Hematopoietic multipotent progenitor cell treated with erythropoietin and hydrocortisone succinate and interleukin-3 and kit ligand, for 8 days (in vitro differentiated cells): ENCODE measurements around the gene MMUT.
"Not testable (repeated sequence)": the region's sequence is repeated elsewhere in the genome, so short reads cannot be mapped to it uniquely, and the experiment has no call there.

Experiments
- DNase-seq: peaks from one replicate; pipeline ENCODE4 v3.0.0-alpha.2; 2015

The MMUT gene

GRCh38 chr6:49462927-49463611 lies at the start of gene MMUT, which contains the start of gene CENPQ:
Gene MMUT (minus strand): TSS chr6:49463253. CDS start chr6:49459466, 3,787 bp downstream.
Gene CENPQ (plus strand): TSS chr6:49463370. CDS start chr6:49470177, 6,807 bp downstream.
- DNase-seq: peak; percentile 97

- no peak for DNase-seq
Measured at GRCh38 chr6:49509342-49509741, 46.3 kb upstream of the MMUT start.

GRCh38 chr6:49506569-49507111 lies 43.6 kb upstream of the MMUT start:
- DNase-seq: no peak

- no peak for DNase-seq
Measured at GRCh38 chr6:49504666-49505065, 41.6 kb upstream of the MMUT start.

DNA sequence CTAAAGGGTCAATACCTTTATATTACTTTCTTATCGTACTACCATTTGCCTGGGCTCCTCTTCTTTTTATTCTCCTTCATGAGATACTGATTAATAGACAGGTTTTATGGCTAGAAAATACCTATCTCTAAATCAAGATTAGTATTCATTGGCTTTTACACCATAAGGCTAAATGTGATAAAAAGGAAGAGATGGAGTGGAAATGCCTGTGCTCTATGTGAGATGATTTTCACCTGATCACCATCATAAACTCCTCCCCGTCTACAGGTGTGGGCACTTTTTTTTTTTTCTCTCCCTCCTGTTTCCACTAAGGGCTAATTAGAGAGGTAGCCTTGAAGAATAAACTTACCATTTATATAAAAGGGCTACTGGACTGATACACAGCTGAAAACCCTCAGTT lies 36.6 kb upstream of the MMUT start, which contains the start of gene GLYATL3:
Gene GLYATL3 (plus strand): TSS at position 301 of the 400 bp plus-strand sequence. CDS start 12,068 bp downstream, outside the sequence.
- DNase-seq: no peak

- DNase-seq: no peak
Measured at GRCh38 chr6:49499126-49499525, 36.1 kb upstream of the MMUT start.

GRCh38 chr6:49497304-49497703 lies 34.3 kb upstream of the MMUT start:
- DNase-seq: no peak

DNA sequence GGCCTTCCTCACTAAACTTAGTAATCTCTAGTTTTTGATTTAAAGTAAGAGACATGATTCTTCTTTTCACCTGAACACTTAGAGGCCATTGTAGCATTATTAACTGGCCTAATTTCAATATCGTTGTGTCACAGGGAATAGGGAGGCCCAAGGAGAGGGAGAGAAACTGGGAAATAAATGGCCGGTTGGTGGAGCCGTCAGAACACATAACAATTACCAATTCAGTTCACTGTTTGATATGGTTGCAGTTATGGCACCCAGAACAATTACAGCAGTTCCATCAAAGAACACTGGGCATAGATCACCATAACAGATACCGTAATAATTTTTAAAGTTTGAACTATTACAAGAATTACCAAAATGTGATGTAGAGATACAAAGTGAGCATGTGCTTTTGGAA lies 27.6 kb upstream of the MMUT start:
- DNase-seq: no peak

GRCh38 chr6:49483380-49483779 lies 20.3 kb upstream of the MMUT start:
- not testable (repeated sequence) for DNase-seq

GRCh38 chr6:49481846-49482245 lies 18.8 kb upstream of the MMUT start:
- not testable (repeated sequence) for DNase-seq

GRCh38 chr6:49479308-49479970 lies 16.4 kb upstream of the MMUT start:
- DNase-seq: no peak

DNA sequence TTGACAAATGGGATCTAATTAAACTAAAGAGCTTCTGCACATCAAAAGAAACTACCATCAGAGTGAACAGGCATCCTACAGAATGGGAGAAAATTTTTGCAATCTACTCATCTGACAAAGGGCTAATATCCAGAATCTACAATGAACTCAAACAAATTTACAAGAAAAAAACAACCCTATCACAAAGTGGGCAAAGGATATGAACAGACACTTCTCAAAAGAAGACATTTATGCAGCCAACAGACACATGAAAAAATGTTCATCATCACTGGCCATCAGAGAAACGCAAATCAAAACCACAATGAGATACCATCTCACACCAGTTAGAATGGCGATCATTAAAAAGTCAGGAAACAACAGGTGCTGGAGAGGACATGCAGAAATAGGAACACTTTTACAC lies 13.5 kb upstream of the MMUT start:
- not testable (repeated sequence) for DNase-seq

DNA sequence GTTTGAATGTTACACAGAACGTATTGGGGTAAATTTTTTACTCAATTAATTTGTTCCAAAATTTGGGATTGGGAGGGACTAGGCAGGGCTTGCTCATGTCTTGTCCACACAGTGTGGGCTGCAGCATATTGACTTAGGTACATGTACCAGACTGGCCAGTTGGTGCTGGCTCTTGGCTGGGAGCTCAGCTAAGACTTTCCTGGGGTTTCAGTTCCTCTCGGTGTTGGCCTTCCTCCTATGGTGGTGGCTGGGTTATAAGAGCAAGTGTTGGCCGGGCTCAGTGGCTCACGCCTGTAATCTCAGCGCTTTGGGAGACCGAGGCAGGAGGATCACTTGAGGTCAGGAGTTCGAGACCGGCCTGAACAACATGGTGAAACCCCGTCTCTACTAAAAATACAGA lies 5.0 kb upstream of the MMUT start:
- no peak for DNase-seq

- no peak for DNase-seq
Measured at GRCh38 chr6:49464691-49465090, 1.6 kb upstream of the MMUT start.

GRCh38 chr6:49463612-49463967 lies 537 bp upstream of the MMUT start:
- DNase-seq: no peak

GRCh38 chr6:49462599-49462926 lies 490 bp downstream of the MMUT start:
- peak; percentile 19 for DNase-seq

DNA sequence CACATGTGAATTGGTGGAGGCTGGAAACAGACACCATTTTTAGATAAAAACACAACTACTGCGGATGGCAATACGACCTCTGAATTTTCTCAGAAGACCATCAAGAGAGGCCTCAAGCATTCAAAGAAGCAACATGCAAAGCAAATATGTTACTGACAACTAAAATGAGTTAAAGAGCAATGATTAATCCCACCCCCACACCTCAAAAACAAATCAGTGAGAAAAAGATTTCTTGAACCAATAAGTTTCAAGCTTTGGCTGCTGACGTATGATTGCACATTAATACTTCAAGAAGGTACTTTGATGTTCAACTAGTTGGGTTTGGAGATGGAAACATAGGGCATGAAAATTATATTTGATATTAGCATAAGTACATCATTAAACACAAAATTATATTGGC lies 982 bp downstream of the MMUT start:
- DNase-seq: peak; percentile 10

DNA sequence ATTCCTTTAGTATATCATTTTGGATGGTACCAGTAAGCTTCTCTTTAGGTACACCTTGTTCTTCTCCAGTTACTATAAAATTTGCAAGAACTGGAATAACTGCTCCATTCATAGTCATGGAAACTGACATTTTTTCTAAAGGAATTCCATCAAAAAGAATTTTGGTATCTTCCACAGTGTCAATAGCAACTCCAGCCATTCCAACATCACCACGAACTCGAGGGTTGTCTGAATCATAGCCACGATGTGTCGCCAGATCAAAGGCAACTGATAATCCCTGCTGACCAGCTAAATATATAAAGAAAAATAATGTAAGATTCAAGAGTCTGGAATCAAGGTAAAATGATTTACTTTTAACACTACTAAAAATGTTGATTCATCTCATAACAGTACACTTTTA lies 5.3 kb downstream of the MMUT start:
- no peak for DNase-seq

DNA sequence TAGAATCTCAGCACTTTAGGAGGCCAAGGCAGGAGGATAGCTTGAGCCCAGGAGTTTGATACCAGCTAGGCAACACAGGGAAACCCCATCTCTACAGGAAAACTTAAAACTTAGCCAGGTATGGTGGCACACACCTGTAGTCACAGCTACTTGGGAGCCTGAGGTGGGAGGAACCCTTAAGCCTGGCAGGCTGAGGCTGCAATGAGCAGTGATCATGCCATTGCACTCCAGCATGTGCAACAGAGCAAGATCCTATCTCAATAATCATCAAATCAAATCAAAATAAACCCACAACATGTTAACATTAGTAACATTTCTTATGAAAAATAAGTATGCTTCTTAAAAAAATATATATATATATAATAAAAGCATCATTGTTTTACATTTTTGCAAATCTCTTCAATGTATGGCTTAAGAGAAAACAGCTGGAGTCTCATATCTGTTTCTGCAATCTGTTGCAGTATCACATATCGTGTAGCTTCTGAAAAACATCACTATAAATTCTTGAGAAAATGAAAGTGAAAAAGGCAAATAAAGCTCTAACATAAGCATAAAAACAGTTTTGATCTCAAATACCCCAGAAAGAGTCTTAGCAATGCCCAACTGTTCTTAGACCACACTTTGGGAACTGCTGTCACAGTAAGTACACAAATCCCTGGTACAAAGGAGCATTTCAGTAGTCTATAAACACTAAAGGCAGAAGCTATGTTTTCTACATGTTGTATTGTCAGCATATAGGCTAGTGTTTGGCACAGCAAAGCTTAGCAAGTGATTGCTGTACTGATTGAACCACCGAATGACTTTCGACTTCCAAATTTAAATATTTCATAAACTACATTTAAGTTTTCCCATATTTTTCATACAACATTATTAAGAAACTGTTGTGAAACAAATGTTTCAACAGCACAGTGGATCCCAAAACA lies 8.0 kb downstream of the MMUT start:
- no peak for DNase-seq

DNA sequence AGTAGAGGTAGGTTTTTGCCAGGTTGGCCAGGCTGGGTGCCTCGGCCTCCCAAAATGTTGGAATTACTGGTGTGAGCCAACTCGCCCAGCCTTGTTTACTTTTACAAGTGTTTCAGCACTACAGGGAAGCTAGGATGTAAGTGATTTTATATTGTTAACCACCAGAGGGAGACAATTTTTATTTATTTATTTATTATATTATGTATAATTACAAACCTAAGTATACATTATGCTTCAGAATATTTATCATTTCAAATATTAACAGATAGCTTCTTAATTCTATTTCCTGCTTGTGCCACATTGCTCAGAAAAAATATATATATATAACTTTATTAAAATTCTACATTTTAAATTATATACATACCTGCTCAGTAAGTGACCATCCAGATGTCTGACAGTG lies 9.8 kb downstream of the MMUT start:
- no peak for DNase-seq

- no peak for DNase-seq
Measured at GRCh38 chr6:49430866-49431265, 32.2 kb downstream of the MMUT start.

DNA sequence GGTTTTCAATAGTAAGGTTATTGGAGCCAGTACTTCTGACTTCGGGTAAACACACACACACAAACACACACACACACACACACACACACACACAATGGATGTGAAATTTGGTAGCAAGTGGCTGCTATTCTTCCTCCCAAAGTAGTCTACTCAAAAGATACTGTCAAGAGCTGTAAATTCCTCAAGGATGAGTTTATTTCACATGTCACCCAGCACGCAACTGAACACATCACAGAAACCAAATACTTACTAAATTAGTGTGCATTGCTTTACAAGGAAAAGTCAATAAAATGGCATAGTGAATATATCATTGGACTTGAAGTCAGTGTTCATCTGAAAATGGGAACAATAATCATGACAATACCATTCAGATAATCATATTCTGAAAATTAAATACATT lies 32.9 kb downstream of the MMUT start:
- no peak for DNase-seq

DNA sequence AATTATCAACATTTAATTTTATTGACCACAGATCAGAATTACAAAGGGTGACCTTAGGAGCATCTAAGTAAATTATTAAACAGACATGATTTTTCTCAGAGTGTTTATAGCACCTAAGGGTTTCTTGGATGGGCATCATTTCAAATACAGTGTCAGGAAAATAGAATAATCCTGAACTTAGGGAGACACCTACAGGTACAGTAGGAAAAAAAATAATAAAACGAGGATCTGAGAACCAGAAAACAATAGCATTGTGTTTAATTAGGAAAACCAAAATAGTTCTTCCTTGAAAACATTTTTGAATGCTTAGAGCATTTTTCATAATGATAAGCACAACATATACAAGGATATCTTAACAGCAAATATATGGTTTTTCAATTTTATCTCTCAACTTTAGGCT lies 39.2 kb downstream of the MMUT start:
- no peak for DNase-seq
